DOHH2 (cell line): Measurements from ENCODE around the gene RPP30.

Experiments used
- H3F3A ChIP-seq: fragments of 200-600 bp; sonication (generic), shearing (Covaris generic); 2 replicates; pipeline ENCODE4 v1.6.0; 2016; ENCODE audit warnings: antibody characterized with exemption, mild to moderate bottlenecking; ENCODE audit not compliant: control insufficient read depth, insufficient read depth
- H3K27ac ChIP-seq: fragments of 200-600 bp; sonication (generic); 2 replicates; pipeline ENCODE4 v1.5.1; 2014; ENCODE audit warnings: low read depth, mild to moderate bottlenecking, low read length, moderate library complexity
- H3K27me3 ChIP-seq: fragments of 200-600 bp; sonication (generic); 2 replicates; pipeline ENCODE4 v1.6.1; 2014; ENCODE audit warnings: mild to moderate bottlenecking, low read length, mixed read lengths; ENCODE audit not compliant: control insufficient read depth
- H3K36me3 ChIP-seq: fragments of 200-600 bp; sonication (generic); 2 replicates; pipeline ENCODE4 v1.6.1; 2014; ENCODE audit warnings: mild to moderate bottlenecking, low read length, moderate library complexity, mixed read lengths; ENCODE audit not compliant: control insufficient read depth
- H3K4me1 ChIP-seq: fragments of 200-600 bp; sonication (generic); 2 replicates; pipeline ENCODE4 v1.6.1; 2014; ENCODE audit warnings: mild to moderate bottlenecking, low read length, mixed read lengths; ENCODE audit not compliant: control insufficient read depth
- H3K4me2 ChIP-seq: fragments of 200-600 bp; sonication (generic); 2 replicates; pipeline ENCODE4 v1.6.0; 2014; ENCODE audit warnings: mild to moderate bottlenecking, low read length, moderate library complexity
- H3K4me3 ChIP-seq: fragments of 200-600 bp; sonication (generic); 2 replicates; pipeline ENCODE4 v1.5.1; 2014; ENCODE audit warnings: mild to moderate bottlenecking, low read length, mixed read lengths
- H3K79me2 ChIP-seq: fragments of 200-600 bp; sonication (generic); 2 replicates; pipeline ENCODE4 v1.6.1; 2014; ENCODE audit warnings: mild to moderate bottlenecking, low read length, mixed read lengths; ENCODE audit not compliant: control insufficient read depth
- H3K9me2 ChIP-seq: fragments of 200-600 bp; sonication (generic); replicated peaks from 2 replicates; pipeline ENCODE4 v1.6.1; 2014; ENCODE audit warnings: mild to moderate bottlenecking, low read length, mixed read lengths; ENCODE audit not compliant: control insufficient read depth
- H3K9me3 ChIP-seq: fragments of 200-600 bp; sonication (generic); 2 replicates; pipeline ENCODE4 v1.6.1; 2014; ENCODE audit warnings: antibody characterized with exemption, low read length, mixed read lengths; ENCODE audit not compliant: control insufficient read depth, insufficient read depth
- H4K20me1 ChIP-seq: fragments of 200-600 bp; sonication (generic); 2 replicates; pipeline ENCODE4 v1.6.0; 2014; ENCODE audit warnings: low read depth, mild to moderate bottlenecking, antibody characterized with exemption, low read length, moderate library complexity; ENCODE audit not compliant: control insufficient read depth, insufficient read depth
- CTCF ChIP-seq: fragments of 200-600 bp; sonication (generic); IDR thresholded peaks from one replicate; pipeline ENCODE4 v1.5.1; 2014; ENCODE audit warnings: antibody characterized with exemption, mild to moderate bottlenecking, low read depth, low read length; ENCODE audit not compliant: poor library complexity, severe bottlenecking
- EZH2phosphoT487 ChIP-seq: fragments of 200-600 bp; sonication (generic); IDR thresholded peaks from 2 replicates; pipeline ENCODE4 v1.6.1; 2017; ENCODE audit warnings: borderline replicate concordance, mild to moderate bottlenecking, antibody characterized with exemption, low read length, moderate library complexity, mixed read lengths

RPP30 gene

GRCh38 chr10:90912174-90912573 lies 40.4 kb downstream of the RPP30 start:
- Histone ChIP-seq H3K27me3 (no peaks in the 10 kb centered on the region), H3K4me3 (no peak overlapping the region), H3K4me1 (peaks cover 11% of the 10 kb centered on the region), H3K79me2 (no peaks in the 10 kb centered on the region), H4K20me1 (no peaks in the 10 kb centered on the region), H3K9me2 (no peaks in the 10 kb centered on the region), H3K27ac (no peak overlapping the region), H3K36me3 (peaks cover 3% of the 10 kb centered on the region; the same call in 1 of the 2 replicates), H3K9me3 (no peaks in the 10 kb centered on the region), H3F3A (no peaks in the 10 kb centered on the region), H3K4me2 (no peak overlapping the region)
- TF ChIP-seq EZH2phosphoT487 (no peak), CTCF (no peak)

GRCh38 chr10:90912854-90913479 lies 41.2 kb downstream of the RPP30 start:
- H3K9me2 ChIP-seq, result no peaks in the 10 kb centered on the region
- H3K27me3 ChIP-seq, result no peaks in the 10 kb centered on the region
- no peaks in the 10 kb centered on the region for H4K20me1 ChIP-seq
- TF ChIP-seq EZH2phosphoT487 (no peak), CTCF (no peak)
- H3K27ac ChIP-seq, result no peak overlapping the region
- H3K79me2 ChIP-seq, result no peaks in the 10 kb centered on the region
- H3K4me1 ChIP-seq, result peaks cover 19% of the 10 kb centered on the region
- no peaks in the 10 kb centered on the region for H3K9me3 ChIP-seq
- no peak overlapping the region for H3K4me2 ChIP-seq
- H3F3A ChIP-seq, result no peaks in the 10 kb centered on the region
- H3K36me3 ChIP-seq, result no peaks in the 10 kb centered on the region
- H3K4me3 ChIP-seq, result no peak overlapping the region

- Histone ChIP-seq H3K4me1 (peaks cover 26% of the 10 kb centered on the region), H3K27me3 (no peaks in the 10 kb centered on the region), H3K36me3 (no peaks in the 10 kb centered on the region), H3F3A (no peaks in the 10 kb centered on the region), H3K9me2 (no peaks in the 10 kb centered on the region), H3K9me3 (no peaks in the 10 kb centered on the region), H3K4me3 (no peak overlapping the region), H4K20me1 (no peaks in the 10 kb centered on the region), H3K79me2 (no peaks in the 10 kb centered on the region), H3K4me2 (no peak overlapping the region), H3K27ac (no peak overlapping the region)
- TF ChIP-seq CTCF (no peak), EZH2phosphoT487 (no peak)
Observed at GRCh38 chr10:90913774-90914420, 42.1 kb downstream of the RPP30 start.
